IgD-negative memory B cell (primary cell): ENCODE data around the gene SLC22A7. TPM values are rescaled to one million over a fixed set of nuclear protein-coding genes. Genes with fewer than 3 reads are reported as not detected.

Experiments
- H3K27ac Mint-ChIP-seq, 3 donors: one replicate each; pipeline ENCODE4 v1.8.0; 2020 to 2022; ENCODE audit warnings: mild to moderate bottlenecking in 3 of 3, mixed read lengths in 3 of 3, moderate library complexity in 1 of 3
- H3K27me3 Mint-ChIP-seq: one replicate; pipeline ENCODE4 v1.8.0; 2021; ENCODE audit warnings: mixed read lengths
- H3K36me3 Mint-ChIP-seq: one replicate; pipeline ENCODE4 v1.8.0; 2020; ENCODE audit warnings: mild to moderate bottlenecking, mixed read lengths
- H3K4me1 Mint-ChIP-seq, 3 donors: one replicate each; pipeline ENCODE4 v1.8.0; 2020 to 2022; ENCODE audit warnings: mixed read lengths in 3 of 3, mild to moderate bottlenecking in 1 of 3
- H3K4me3 Mint-ChIP-seq, 4 donors: one replicate each; pipeline ENCODE4 v1.8.0; 2020 to 2022; ENCODE audit warnings: mild to moderate bottlenecking in 4 of 4, mixed read lengths in 4 of 4, moderate library complexity in 3 of 4
- H3K9me3 Mint-ChIP-seq, 3 donors: one replicate each; pipeline ENCODE4 v1.8.0; 2020 to 2021; ENCODE audit warnings: mixed read lengths in 3 of 3, mild to moderate bottlenecking in 1 of 3
- polyA plus RNA-seq: library from polyadenylated mRNA; unstranded; fragments of 300-500 nt; fragmentation: Illumina TruSeq; gene quantifications from one replicate; pipeline ENCODE4 v1.2.3, GENCODE V29; 2021

Gene SLC22A7
- polyA plus RNA-seq, 1 donor from 2014 or later, result not detected

DNA sequence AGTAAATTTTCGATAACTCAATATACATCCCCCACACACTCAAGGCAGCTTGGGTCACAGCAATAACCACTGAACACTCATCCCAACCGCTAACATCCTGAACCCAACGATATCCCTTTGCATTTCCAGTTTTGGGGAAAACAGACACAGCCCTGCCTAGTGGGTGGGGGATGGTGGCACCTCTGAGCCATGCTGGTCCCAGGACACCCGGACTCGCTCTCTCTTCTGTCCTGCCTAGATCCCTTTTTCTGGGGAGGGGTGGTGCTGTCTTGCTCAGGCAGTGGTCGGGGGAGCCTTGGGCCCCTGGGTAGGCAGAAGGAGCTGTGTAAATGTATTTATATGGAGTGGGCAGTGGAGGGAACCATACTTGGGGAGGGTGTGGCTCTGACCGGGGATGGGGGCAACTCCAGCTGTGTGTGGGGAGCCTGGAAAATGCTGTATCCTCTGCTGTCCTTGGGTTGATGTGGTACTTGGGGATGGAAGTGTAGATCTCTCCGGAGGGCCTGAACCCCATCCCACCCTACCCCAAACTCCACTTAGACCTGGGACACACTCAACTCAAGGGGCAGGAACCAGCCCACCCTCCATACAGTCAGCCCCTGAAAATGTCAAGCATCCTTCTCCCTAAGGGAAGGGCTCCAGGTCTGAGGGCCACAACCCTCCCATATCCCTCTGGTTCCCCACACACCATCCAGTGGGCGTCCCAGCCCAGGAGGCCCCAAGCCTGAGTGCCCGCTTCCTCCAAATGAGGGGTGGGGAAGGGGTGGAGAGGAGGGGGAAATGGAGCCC, 23.7 kb upstream of the SLC22A7 start:
- Mint-ChIP-seq H3K36me3 (no peaks in the 10 kb centered on the region), H3K4me1 (peaks cover 5 to 27% (median 26%) of the 10 kb centered on the region in 3 donors), H3K27me3 (peaks cover 43% of the 10 kb centered on the region), H3K27ac (peak overlapping the region in 1 of 3 donors; percentile 58), H3K9me3 (peaks cover 0 to 4% (median 0%) of the 10 kb centered on the region in 3 donors), H3K4me3 (peak overlapping the region; percentile 15 to 79 (median 46))

DNA sequence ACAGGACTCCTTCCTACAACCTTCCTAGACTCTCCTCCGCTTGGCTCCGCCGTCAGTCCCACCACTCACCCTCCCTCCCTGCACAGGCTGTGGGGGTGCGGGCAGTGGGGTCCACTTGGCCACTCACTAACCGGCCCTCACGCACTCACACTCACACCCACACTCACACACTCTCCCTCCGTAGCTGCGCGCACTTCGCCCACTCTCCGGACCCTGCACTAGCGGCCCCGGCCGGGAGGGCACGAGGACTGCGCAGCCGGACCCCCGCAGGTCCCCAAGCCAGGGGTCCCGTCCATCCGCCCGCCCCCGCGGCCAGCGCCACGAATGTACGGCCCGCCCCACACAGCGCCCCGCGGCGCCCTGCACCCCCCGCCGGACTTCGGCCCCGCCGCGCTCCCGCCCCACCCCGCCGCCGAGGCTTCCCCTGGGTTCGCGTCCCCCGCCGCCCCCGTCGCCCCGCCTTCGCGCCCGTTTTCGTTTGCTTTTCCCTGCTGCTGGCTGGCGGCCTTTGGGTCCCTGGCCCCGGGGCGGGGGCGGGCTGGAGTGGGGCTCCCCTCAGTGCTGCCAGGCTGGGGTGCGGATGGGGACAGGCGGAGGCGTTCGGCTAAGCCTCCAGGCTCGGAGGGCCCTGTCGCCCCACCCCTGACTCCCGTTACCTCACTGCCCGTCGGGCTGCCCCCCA, 23.0 kb upstream of the SLC22A7 start:
- no peak overlapping the region for H3K27ac Mint-ChIP-seq
- peaks cover 0 to 4% (median 0%) of the 10 kb centered on the region in 3 donors for H3K9me3 Mint-ChIP-seq
- H3K36me3 Mint-ChIP-seq, result no peaks in the 10 kb centered on the region
- peak overlapping the region in 3 of 4 donors; percentile 64 to 80 (median 79) for H3K4me3 Mint-ChIP-seq
- H3K27me3 Mint-ChIP-seq, result peaks cover 40% of the 10 kb centered on the region
- H3K4me1 Mint-ChIP-seq, result peaks cover 5 to 24% (median 24%) of the 10 kb centered on the region in 3 donors

DNA sequence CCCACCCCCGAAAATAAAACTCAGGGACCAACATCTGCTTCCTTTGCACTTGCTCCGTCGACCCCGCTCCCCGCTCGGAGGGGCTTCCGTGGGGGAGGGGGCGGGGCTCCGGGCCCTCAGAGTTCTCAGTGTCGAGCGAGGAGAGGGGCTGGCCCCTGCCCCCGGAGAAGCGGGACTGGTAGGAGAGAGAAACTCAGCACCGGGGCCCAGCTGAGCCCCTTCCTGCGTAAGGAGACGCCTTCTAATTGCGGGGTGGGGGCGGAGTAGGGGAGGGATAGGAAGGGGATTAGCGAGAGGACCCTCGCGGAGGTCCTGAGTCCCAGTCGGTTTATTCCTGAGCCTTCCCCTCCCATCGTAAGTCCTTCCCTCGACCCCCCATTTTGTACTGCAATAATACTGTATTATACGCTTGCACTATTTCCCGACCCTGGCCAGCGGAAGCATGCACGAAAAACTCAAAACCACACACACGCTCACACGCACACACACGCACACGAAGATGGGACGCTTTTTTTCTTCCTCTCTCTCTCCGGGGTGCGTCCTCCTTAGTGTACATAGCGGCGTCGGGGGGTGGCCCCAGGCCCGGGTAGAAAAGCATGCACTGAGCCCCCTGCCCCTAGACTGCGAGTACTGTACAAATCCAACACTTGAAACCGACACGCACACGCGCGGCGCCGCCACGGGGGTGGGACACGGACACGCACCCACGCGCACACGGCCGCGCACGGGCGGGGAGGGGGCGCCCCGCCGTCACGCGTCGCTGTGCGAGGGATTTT, 22.1 kb upstream of the SLC22A7 start:
- Mint-ChIP-seq H3K27ac (peak overlapping the region in 1 of 3 donors; percentile 51), H3K27me3 (peaks cover 43% of the 10 kb centered on the region), H3K4me3 (peak overlapping the region; percentile 4 to 93 (median 84)), H3K36me3 (no peaks in the 10 kb centered on the region), H3K4me1 (peaks cover 5 to 16% (median 14%) of the 10 kb centered on the region in 3 donors), H3K9me3 (peaks cover 0 to 4% (median 0%) of the 10 kb centered on the region in 3 donors)

DNA sequence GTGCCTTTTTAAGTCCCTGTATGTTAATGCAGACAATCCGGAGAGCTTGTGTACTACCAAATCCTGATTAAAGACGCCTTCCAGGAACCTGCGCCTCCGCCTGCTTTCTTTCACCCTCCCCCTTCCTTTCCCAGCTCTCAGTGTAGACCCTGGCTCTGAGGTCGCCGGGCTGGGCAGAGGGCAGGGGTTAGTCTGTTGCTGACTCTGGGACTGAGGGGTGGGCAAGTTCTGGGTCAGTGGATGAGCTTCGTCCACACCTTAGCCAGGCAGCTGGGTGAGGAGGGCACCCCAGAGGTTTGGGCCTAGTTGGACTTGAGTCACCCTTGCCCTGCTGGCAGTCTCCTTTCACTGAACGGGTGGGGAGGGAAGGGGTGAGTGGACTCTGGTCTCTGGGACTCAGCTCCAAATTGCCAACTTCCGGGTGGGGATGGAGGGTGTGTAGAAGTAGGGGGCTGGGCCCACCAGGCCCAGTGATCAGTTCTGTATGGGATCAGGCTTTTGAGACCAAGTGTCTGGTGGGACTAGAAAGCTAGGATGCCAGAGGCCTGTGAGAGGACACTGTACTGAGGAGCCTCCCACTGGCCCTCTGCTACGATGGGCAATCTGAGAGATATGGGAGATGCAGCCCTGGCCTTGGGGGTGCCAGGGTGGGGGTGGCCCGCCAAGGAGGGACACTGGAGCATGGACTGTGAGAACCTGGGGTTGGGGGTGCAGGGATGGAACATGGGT, 21.3 kb upstream of the SLC22A7 start:
- no peak overlapping the region for H3K27ac Mint-ChIP-seq

DNA sequence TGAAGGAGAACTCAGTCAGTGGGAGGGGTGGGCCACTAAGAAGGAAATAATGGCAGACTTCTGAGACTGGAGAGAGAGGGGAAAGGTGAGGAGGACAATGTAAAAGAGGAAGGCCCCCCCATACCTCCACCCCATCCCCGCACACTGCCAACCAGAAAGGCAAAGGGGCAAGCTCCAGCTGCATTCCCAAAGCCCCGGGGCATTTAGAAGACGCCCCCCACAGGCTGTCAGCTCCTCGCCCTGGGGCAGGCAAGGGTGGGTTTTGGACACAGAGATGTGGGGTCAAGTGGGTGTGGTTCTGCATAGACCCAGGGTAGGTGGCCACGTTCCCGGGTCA, 20.8 kb upstream of the SLC22A7 start:
- H3K27ac Mint-ChIP-seq, result no peak overlapping the region
- H3K4me1 Mint-ChIP-seq, result peaks cover 5 to 7% (median 7%) of the 10 kb centered on the region in 3 donors
- peaks cover 46% of the 10 kb centered on the region for H3K27me3 Mint-ChIP-seq
- peaks cover 0 to 4% (median 0%) of the 10 kb centered on the region in 3 donors for H3K9me3 Mint-ChIP-seq
- peak overlapping the region in 2 of 4 donors; percentile 68 to 78 for H3K4me3 Mint-ChIP-seq
- no peaks in the 10 kb centered on the region for H3K36me3 Mint-ChIP-seq

More for the DNA sequence above, 21.3 kb upstream of the SLC22A7 start:
- Mint-ChIP-seq H3K27me3 (peaks cover 44% of the 10 kb centered on the region), H3K4me3 (peak overlapping the region in 3 of 4 donors; percentile 44 to 74 (median 66)), H3K9me3 (peaks cover 0 to 4% (median 0%) of the 10 kb centered on the region in 3 donors), H3K36me3 (no peaks in the 10 kb centered on the region), H3K4me1 (peaks cover 5 to 10% (median 9%) of the 10 kb centered on the region in 3 donors)

DNA sequence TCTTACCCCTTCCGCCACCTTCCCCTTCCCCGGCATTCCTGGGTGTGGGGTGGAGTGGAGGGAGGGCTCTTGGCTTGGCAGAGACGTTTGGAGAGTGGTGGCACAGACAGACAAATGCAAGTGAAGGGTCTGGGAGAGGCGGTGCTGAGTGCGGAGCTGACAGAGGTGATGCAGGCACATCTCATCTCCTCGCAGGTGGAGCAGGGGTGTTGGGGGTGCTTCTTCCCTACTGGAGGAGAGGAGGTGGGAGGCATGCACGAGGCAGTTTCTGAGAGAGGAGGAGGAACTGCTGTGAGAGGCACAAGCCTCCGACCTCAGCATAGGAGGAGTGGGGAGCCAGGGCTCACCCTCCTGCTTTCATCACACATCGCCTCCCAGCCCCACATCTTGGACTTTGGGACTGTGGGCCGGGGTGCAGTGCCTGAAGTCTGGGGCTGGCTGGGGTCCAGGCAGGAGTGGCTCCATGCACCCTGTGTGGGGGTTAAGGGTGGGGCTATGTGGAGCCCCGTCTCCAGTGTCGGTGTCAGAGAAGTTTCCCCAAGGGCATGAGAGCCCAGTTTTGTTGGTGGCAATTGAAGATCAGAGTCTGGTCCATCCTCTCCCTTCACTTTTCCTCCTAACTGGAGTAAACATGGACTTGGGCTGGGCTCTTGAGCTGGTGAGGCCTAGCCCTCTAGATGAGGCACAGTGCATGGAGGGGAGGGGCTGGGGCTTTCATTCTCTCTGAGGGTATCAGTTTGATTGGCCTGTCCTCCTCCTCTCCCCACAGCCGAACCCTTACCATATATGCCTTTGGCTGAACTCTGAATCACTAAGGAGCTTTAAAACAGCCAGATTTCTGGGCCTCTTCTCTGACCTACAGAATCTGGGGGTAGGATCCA, 20.2 kb upstream of the SLC22A7 start:
- Mint-ChIP-seq H3K4me1 (peaks cover 5 to 7% (median 7%) of the 10 kb centered on the region in 3 donors), H3K27ac (no peak overlapping the region), H3K9me3 (peaks cover 0 to 4% (median 0%) of the 10 kb centered on the region in 3 donors), H3K27me3 (peaks cover 47% of the 10 kb centered on the region), H3K4me3 (peak overlapping the region in 2 of 4 donors; percentile 68 to 78), H3K36me3 (no peaks in the 10 kb centered on the region)

DNA sequence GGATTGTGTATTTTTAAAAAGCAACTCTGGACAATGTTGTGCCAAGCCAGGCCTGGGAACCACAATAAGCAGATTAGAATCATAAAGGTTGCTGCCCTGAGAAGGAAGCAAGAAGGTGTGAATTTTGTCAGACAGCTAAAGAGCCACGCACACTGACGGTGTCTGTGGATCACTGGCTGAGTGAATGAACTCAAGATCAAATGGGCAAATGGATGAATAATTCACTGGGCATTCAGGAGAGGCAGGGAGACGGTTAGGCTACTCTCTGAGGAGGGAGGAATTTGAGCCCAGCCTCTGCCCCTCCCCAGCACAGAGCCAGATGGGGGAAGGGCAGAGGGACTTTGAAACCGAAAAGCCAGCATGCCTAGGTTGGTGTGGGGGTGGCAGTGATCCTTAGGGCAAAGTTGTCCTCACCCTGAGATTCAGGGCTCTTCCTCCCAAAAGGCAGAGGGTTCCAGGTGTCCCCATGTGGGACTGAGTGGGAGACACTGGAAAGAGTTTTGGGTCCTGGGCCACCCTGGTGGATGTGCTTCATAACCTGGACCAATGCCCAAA, 19.5 kb upstream of the SLC22A7 start:
- H3K4me1 Mint-ChIP-seq, result peaks cover 5 to 7% (median 7%) of the 10 kb centered on the region in 3 donors
- H3K27ac Mint-ChIP-seq, result no peak overlapping the region
- peaks cover 47% of the 10 kb centered on the region for H3K27me3 Mint-ChIP-seq
- H3K4me3 Mint-ChIP-seq, result no peak overlapping the region
- H3K36me3 Mint-ChIP-seq, result no peaks in the 10 kb centered on the region
- peaks cover 0 to 4% (median 0%) of the 10 kb centered on the region in 3 donors for H3K9me3 Mint-ChIP-seq

DNA sequence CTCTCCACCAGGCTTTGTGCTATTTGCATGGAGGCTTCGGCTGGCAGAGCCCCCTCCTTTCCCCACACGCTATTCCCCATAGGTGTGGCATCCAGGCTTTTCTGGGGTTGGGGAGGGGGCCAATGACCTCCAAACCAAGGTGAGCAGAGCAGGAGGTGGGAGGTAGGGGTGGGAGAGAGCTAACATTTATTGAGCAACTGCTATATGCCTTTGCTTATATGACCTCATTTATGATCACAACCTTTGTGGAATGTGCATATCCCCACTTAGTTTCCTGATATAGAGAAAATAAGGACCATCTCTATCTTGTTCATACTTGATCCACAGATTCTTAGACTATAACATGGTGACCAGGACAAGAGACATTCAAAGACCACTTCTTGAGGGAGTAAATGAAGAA, 17.8 kb upstream of the SLC22A7 start:
- peaks cover 0 to 4% (median 0%) of the 10 kb centered on the region in 3 donors for H3K9me3 Mint-ChIP-seq
- no peak overlapping the region for H3K27ac Mint-ChIP-seq
- peaks cover 39% of the 10 kb centered on the region for H3K27me3 Mint-ChIP-seq

DNA sequence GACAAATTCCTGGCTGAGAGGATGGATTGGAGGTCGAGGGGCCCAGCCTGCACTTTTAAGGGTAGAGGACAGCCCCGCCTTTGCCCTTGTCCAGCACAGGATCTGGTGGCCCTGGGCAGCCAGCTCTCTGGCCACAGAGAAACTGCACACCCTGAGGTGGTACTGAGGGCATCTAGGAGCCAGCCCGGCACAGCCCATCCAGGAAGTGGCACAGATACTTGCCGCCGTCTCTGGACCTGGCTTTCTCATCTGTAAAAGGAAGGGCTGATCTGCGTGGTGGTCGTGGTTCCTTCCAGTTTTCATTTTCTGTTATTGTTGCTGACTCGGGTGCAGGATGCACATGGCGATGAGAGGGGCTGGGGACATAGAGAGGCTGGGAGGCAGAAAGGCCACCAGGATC, 16.0 kb upstream of the SLC22A7 start:
- no peaks in the 10 kb centered on the region for H3K36me3 Mint-ChIP-seq
- peak overlapping the region in 1 of 4 donors; percentile 65 for H3K4me3 Mint-ChIP-seq
- H3K27ac Mint-ChIP-seq, result no peak overlapping the region
- H3K27me3 Mint-ChIP-seq, result peaks cover 39% of the 10 kb centered on the region
- H3K4me1 Mint-ChIP-seq, result peaks cover 0 to 1% (median 0%) of the 10 kb centered on the region in 3 donors
- H3K9me3 Mint-ChIP-seq, result peaks cover 0 to 1% (median 0%) of the 10 kb centered on the region in 3 donors

More for the DNA sequence above, 17.8 kb upstream of the SLC22A7 start:
- Mint-ChIP-seq H3K36me3 (no peaks in the 10 kb centered on the region), H3K4me3 (no peak overlapping the region), H3K4me1 (peaks cover 4 to 5% (median 5%) of the 10 kb centered on the region in 3 donors)

DNA sequence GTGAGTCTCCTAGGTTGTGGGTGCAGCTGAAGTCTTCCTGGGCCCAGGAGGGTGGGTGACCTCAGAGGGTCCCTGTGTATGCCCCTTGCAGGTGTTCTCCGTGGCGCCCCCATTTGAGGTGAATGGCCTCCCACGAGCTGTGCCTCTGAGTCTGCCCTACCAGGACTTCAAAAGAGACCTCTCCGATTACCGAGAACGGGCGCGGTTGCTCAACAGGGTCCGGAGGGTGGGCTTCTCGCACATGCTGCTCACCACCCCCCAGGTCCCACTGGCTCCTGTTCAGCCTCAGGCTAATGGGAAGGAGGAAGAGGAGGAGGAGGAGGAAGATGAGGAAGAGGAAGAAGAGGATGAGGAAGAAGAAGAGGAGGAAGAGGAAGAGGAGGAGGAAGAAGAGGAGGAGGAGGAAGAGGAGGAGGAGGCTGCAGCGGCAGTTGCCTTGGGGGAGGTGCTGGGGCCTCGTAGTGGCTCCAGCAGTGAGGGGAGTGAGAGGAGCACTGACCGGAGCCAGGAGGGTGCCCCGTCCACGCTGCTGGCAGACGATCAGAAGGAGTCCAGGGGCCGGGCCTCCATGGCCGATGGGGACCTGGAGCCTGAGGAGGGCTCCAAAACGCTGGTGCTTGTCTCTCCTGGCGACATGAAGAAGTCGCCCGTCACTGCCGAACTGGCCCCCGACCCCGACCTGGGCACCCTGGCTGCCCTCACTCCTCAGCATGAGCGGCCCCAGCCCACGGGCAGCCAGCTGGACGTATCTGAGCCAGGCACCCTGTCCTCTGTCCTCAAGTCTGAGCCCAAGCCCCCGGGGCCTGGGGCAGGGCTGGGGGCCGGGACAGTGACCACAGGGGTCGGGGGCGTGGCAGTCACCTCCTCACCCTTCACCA, 15.2 kb upstream of the SLC22A7 start:
- Mint-ChIP-seq H3K27ac (no peak overlapping the region), H3K9me3 (no peaks in the 10 kb centered on the region), H3K4me3 (peak overlapping the region in 1 of 4 donors; percentile 65), H3K4me1 (peaks cover 0 to 1% (median 0%) of the 10 kb centered on the region in 3 donors), H3K27me3 (peaks cover 37% of the 10 kb centered on the region), H3K36me3 (no peaks in the 10 kb centered on the region)

DNA sequence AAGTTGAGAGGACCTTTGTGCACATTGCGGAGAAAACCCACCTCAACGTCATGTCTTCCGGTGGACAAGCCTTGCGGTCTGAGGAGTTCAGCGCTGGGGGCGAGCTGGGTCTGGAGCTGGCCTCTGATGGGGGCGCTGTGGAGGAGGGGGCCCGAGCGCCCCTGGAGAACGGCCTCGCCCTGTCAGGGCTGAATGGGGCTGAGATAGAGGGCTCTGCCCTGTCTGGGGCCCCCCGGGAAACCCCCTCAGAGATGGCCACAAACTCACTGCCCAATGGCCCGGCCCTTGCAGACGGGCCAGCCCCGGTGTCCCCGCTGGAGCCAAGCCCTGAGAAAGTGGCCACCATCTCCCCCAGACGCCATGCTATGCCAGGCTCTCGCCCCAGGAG, 14.6 kb upstream of the SLC22A7 start:
- H3K36me3 Mint-ChIP-seq, result no peaks in the 10 kb centered on the region
- no peaks in the 10 kb centered on the region for H3K9me3 Mint-ChIP-seq
- H3K27me3 Mint-ChIP-seq, result peaks cover 32% of the 10 kb centered on the region
- H3K4me1 Mint-ChIP-seq, result peaks cover 0 to 1% (median 0%) of the 10 kb centered on the region in 3 donors
- no peak overlapping the region for H3K4me3 Mint-ChIP-seq
- H3K27ac Mint-ChIP-seq, result no peak overlapping the region

DNA sequence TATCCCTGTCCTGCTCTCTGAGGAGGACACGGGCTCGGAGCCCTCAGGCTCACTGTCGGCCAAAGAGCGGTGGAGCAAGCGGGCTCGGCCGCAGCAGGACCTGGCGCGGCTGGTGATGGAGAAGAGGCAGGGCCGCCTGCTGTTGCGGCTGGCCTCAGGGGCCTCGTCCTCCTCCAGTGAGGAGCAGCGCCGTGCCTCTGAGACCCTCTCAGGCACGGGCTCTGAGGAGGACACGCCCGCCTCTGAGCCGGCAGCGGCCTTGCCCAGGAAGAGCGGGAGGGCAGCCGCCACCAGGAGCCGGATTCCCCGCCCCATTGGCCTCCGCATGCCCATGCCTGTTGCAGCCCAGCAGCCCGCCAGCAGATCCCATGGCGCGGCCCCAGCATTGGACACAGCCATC, 14.2 kb upstream of the SLC22A7 start:
- Mint-ChIP-seq H3K4me3 (no peak overlapping the region), H3K4me1 (peaks cover 0 to 1% (median 0%) of the 10 kb centered on the region in 3 donors), H3K9me3 (no peaks in the 10 kb centered on the region), H3K27ac (no peak overlapping the region), H3K36me3 (no peaks in the 10 kb centered on the region), H3K27me3 (peaks cover 31% of the 10 kb centered on the region)
